GM06990 (cell line): ENCODE measurements around the gene NMNAT2.

Experiments used
- DNase-seq: peaks from one replicate; pipeline ENCODE4 v3.0.0-alpha.2; 2011; ENCODE audit not compliant: insufficient read length; ENCODE audit errors: extremely low read depth
- H3K27me3 ChIP-seq: replicated peaks from 2 replicates; pipeline ENCODE4 v1.6.0; 2011; ENCODE audit warnings: low read length; ENCODE audit not compliant: control insufficient read depth, insufficient read depth
- H3K36me3 ChIP-seq: 2 replicates; pipeline ENCODE4 v1.5.1; 2011; ENCODE audit warnings: low read length; ENCODE audit not compliant: control insufficient read depth, insufficient read depth
- H3K4me3 ChIP-seq: replicated peaks from 2 replicates; pipeline ENCODE4 v1.5.1; 2011; ENCODE audit warnings: low read depth, mild to moderate bottlenecking, control low read depth, low read length
- TF ChIP-seq, protein P1 (sequence below): IDR thresholded peaks from 2 replicates; pipeline ENCODE4 v1.5.1; 2011; ENCODE audit warnings: low read length, control low read depth, mild to moderate bottlenecking, inconsistent platforms; ENCODE audit not compliant: insufficient read depth, poor library complexity, severe bottlenecking

Gene NMNAT2

DNA sequence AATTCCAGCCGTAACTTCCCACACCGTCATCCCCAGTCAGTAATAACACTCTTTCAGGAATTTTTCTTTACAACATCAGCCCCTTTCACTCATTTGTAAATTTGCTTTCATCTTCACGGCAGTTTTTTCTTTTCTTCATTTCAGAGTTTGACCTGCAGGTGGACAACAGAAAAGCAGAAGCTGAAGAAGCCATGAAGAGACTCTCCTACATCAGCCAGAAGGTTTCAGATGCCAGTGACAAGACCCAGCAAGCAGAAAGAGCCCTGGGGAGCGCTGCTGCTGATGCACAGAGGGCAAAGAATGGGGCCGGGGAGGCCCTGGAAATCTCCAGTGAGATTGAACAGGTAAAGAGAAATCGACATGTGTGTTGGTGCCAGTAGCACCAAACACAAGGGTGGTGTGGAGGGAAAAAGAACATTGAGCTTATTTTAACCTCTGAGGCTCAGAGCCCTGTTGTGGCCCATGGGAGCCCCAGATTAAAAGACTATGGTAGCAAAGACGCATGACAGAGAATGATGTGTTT, 178.9 kb downstream of the NMNAT2 start:
- TF ChIP-seq, protein P1, sequence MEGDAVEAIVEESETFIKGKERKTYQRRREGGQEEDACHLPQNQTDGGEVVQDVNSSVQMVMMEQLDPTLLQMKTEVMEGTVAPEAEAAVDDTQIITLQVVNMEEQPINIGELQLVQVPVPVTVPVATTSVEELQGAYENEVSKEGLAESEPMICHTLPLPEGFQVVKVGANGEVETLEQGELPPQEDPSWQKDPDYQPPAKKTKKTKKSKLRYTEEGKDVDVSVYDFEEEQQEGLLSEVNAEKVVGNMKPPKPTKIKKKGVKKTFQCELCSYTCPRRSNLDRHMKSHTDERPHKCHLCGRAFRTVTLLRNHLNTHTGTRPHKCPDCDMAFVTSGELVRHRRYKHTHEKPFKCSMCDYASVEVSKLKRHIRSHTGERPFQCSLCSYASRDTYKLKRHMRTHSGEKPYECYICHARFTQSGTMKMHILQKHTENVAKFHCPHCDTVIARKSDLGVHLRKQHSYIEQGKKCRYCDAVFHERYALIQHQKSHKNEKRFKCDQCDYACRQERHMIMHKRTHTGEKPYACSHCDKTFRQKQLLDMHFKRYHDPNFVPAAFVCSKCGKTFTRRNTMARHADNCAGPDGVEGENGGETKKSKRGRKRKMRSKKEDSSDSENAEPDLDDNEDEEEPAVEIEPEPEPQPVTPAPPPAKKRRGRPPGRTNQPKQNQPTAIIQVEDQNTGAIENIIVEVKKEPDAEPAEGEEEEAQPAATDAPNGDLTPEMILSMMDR = no peak
- no peak overlapping the region for H3K4me3 ChIP-seq
- no peak for DNase-seq
- no peaks in the 10 kb centered on the region for H3K36me3 ChIP-seq
- no peaks in the 10 kb centered on the region for H3K27me3 ChIP-seq

DNA sequence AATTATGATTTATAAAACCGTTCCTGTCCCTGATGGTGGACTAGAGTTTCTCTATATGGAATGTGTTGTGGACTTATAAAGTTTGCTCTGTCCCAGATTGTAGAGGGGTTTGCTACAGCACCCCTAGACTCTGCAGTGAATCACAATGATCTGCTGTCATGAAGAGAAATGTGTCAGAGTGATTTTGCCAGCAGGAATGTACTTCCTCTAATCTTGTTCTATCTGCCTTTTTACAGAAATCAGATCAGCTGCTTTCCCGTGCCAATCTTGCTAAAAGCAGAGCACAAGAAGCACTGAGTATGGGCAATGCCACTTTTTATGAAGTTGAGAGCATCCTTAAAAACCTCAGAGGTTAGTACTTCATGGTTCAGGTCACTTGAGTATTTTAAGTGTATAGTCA, 180.1 kb downstream of the NMNAT2 start:
- Histone ChIP-seq H3K4me3 (no peak overlapping the region), H3K27me3 (no peaks in the 10 kb centered on the region), H3K36me3 (no peaks in the 10 kb centered on the region)
- TF ChIP-seq, protein P1 = no peak
- DNase-seq = no peak

DNA sequence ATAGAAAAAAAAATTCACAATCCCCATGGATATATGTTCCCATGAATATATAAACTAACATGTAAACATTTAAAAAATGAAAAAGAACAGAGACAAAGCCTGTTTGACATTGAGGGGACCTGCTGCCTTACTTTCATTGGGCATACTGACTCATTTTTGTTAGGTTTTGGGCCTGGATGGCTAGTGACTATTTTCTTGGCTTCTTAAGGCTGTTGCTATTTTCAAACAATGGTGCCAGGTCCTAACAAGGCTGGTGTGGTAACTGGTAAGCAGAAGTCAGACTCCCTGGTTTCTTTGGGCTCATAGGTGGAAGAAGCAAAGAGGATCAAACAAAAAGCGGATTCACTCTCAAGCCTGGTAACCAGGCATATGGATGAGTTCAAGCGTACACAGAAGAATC, 181.1 kb downstream of the NMNAT2 start:
- H3K27me3 ChIP-seq = no peaks in the 10 kb centered on the region
- DNase-seq = no peak
- H3K4me3 ChIP-seq = no peak overlapping the region
- TF ChIP-seq, protein P1 = no peak
- no peaks in the 10 kb centered on the region for H3K36me3 ChIP-seq

DNA sequence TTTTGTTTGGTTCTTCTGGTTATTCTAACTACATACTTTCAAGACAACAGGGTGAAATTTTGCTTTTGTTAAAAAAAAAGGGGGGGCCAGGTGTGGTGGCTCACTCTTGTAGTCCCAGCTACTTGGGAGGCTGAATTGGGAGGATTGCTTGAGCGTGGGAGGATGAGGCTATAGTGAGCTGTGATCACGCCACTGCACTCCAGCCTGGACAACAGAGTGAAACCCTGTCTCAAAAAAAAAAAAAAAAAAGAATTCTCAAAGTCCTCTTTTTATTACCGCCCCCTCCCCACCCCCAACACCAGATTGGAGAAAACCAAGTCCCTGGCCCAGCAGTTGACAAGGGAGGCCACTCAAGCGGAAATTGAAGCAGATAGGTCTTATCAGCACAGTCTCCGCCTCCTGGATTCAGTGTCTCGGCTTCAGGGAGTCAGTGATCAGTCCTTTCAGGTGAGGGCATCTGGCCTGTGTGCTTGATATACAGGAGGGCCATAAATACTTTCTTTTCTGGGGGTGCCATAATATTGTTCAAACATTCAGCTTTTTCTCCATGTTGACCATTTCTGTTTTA, 181.9 kb downstream of the NMNAT2 start:
- H3K27me3 ChIP-seq = no peaks in the 10 kb centered on the region
- no peaks in the 10 kb centered on the region for H3K36me3 ChIP-seq
- TF ChIP-seq, protein P1 = no peak
- no peak overlapping the region for H3K4me3 ChIP-seq
- DNase-seq = no peak

DNA sequence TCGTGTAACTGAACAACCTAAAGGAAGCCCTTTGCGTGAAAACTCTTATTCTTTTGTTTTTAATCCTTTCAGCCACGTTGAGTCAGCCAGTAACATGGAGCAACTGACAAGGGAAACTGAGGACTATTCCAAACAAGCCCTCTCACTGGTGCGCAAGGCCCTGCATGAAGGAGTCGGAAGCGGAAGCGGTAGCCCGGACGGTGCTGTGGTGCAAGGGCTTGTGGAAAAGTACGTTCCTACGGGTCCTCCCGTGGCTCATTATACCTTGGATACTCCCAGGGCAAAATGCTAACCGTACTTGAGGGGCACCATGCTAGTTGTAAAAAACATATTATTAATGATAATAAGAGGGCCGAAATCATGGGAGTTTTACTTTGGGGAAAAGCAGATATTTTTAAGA, 182.7 kb downstream of the NMNAT2 start:
- DNase-seq = no peak

More for the DNA sequence above, 182.7 kb downstream of the NMNAT2 start:
- no peaks in the 10 kb centered on the region for H3K36me3 ChIP-seq
- TF ChIP-seq, protein P1 = no peak
- H3K4me3 ChIP-seq = no peak overlapping the region
- H3K27me3 ChIP-seq = no peaks in the 10 kb centered on the region
